ENCODE measurements around the gene ZNF566. TPM values are rescaled to one million over a fixed set of nuclear protein-coding genes. Genes with fewer than 3 reads are reported as not detected.
A peak's percentile ranks its signal among the peaks of the same experiment; 100 is the strongest.
"Not testable (repeated sequence)": the region's sequence is repeated elsewhere in the genome, so short reads cannot be mapped to it uniquely, and the experiment has no call there.

ZNF566 gene
- total and polyA plus RNA-seq, 2 of the 13 experiments (the other 11 are each of a cell fraction or from before 2014, with no cell fraction given) = 4.8 to 13.7 TPM

- TF ChIP-seq, protein P1, sequence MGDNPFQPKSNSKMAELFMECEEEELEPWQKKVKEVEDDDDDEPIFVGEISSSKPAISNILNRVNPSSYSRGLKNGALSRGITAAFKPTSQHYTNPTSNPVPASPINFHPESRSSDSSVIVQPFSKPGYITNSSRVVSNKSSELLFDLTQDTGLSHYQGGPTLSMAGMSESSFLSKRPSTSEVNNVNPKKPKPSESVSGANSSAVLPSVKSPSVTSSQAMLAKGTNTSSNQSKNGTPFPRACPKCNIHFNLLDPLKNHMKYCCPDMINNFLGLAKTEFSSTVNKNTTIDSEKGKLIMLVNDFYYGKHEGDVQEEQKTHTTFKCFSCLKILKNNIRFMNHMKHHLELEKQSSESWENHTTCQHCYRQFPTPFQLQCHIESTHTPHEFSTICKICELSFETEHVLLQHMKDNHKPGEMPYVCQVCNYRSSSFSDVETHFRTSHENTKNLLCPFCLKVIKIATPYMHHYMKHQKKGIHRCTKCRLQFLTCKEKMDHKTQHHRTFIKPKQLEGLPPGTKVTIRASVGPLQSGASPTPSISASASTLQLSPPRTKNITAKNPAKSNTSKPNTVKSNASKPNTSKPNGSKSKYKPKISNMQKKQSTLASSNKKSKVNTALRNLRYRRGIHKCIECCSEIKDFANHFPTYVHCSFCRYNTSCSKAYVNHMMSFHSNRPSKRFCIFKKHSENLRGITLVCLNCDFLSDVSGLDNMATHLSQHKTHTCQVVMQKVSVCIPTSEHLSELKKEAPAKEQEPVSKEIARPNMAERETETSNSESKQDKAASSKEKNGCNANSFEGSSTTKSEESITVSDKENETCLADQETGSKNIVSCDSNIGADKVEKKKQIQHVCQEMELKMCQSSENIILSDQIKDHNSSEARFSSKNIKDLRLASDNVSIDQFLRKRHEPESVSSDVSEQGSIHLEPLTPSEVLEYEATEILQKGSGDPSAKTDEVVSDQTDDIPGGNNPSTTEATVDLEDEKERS (CRISPR knock-in tag; IDR thresholded peaks at IDR 0.05) = peak; percentile 59; the same call in 1 of the 2 replicates
- peak; percentile 87 for TF ChIP-seq STAG1 (CRISPR knock-in tag; IDR thresholded peaks at IDR 0.05)
- TF ChIP-seq CBX1 (IDR thresholded peaks at IDR 0.05; ENCODE audit: low read depth) = peak; percentile 44
- TF ChIP-seq THAP11 (CRISPR knock-in tag; IDR thresholded peaks at IDR 0.05) = peak; percentile 67
These were observed 3.5 kb upstream of the ZNF566 start (continued) for GRCh38 chr19:36492689-36493453.

DNA sequence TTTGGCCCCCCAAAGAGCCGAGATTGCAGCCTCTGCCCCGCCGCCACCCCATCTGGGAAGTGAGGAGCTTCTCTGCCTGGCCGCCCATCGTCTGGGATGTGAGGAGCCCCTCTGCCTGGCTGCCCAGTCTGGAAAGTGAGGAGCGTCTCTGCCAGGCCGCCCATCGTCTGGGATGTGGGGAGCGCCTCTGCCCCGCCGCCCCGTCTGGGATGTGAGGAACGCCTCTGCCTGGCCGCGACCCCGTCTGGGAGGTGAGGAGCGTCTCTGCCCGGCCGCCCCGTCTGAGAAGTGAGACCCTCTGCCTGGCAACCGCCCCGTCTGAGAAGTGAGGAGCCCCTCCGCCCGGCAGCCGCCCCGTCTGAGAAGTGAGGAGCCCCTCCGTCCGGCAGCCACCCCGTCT, 1.5 kb upstream of the ZNF566 start:
- Histone ChIP-seq H3K79me2 (ENCODE audit: insufficient read depth, low read length) (peaks cover 17% of the 10 kb centered on the region), H3K9me3 (ENCODE audit: low read length) (peaks cover 10% of the 10 kb centered on the region), H3K4me1 (ENCODE audit: insufficient read depth, low read length) (peaks cover 18% of the 10 kb centered on the region)
- DNase-seq (ENCODE audit: low spot score); BruUV-seq (replicated peaks); H2AFZ ChIP-seq (ENCODE audit: low read length); H3K9ac ChIP-seq (ENCODE audit: insufficient read depth, low read depth, low read length); H3K4me3 ChIP-seq (replicated peaks in 1 of 3; ENCODE audit: insufficient read depth in 1 of 3, low read depth in 2 of 3, low read length in 3 of 3); H3K4me2 ChIP-seq (ENCODE audit: low read depth, low read length); H3K27ac ChIP-seq (ENCODE audit: extremely low read length, insufficient read depth, low read length); ATAC-seq; H3K27me3 ChIP-seq (ENCODE audit: control insufficient read depth in 1 of 2, insufficient read depth in 2 of 2, low read length in 2 of 2); FAIRE-seq; H3K36me3 ChIP-seq (replicated peaks in 1 of 2; ENCODE audit: control insufficient read depth in 1 of 2, insufficient read depth in 2 of 2, low read length in 2 of 2); in situ Hi-C loops (cut with HindIII; ENCODE audit: extremely low pct_ligation_motif_present, low pct_unique_long_range_greater_than_20kb); CTCF ChIA-PET (ENCODE audit: low intra/inter-chr PET ratio, low total read pairs); H4K20me1 ChIP-seq (ENCODE audit: insufficient read depth, low read length): not testable (repeated sequence)
- POLR2A ChIA-PET = interaction anchor here (1.8 to 2.0 kb wide), 3 partner anchors 82 to 362 kb away, joined by 8 to 33 read pairs (median 15); partner anchors contain the start of genes ZNF146, ZNF529 and ZNF565
- intact Hi-C loops (cut with micrococcal nuclease; ENCODE audit: unreplicated experiment) = loop anchor here (10.0 kb wide), 1 partner anchor 366 kb away; no protein-coding TSS in a partner anchor
- 98% methylated on average over 10 of the region's 29 CpGs for WGBS (ENCODE audit: low lambda C conversion rate)
